SKM-1 treated with dmso at 0.1 percent for 144 hours (cell line): ENCODE measurements around the gene DKK3.
"Not testable (repeated sequence)": the region's sequence is repeated elsewhere in the genome, so short reads cannot be mapped to it uniquely, and the experiment has no call there.

ENCODE experiments used
- DNase-seq: peaks from one replicate; lab custom pipeline; 2025; ENCODE audit not compliant: unreplicated experiment; lab: John Stamatoyannopoulos, UW

DKK3 gene

DNA sequence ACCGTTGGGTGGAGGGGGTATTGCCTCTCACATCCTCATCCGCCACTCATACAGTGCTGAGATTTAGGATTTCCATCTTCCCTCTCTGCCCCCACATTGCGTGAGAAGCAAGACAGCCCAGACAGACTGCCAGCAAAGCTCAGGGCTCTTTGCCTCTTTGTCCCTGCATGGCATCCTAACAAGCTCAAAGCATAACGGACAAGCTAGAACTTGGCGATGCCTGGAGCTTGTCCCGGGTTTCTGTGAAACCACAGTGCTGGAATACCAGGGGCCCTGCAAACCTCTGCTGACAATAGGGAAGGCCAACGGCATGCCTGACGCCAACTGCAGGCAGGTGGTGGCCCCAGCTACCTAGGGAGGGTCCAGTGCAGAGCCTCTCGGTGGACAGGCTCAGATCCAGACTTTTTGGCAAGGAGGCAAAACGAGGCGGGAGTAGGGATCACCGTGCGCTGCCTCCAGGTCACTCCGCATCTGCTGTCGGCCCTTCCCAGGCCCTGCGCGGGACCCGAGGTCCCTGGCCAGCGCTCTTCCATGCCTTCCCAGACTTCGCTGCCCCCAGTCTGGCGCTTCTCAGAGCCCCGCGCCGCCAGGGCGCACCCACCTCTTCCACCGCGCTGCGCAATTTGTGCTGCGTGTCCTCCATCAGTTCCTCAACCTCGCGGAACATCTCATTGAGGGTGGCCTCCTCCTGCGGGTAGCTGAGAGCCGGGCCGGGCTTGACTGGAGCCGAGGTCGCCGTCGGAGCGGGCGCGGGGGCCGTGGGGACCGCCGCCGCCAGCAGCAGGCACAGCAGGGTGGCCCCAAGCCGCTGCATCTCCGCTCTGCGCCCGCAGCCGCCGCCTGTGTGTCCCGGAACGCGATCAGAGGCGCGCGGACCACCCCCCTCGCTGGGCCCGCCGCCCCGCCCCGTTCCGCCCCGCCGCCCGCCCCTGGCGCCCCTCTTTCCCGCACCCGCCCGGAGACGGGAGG, at the start of gene DKK3:
Gene DKK3, minus strand, starts transcription at position 858 of the 969 bp plus-strand sequence. Its CDS starts 44 bp downstream, at position 814.
- DNase-seq: no peak

DNA sequence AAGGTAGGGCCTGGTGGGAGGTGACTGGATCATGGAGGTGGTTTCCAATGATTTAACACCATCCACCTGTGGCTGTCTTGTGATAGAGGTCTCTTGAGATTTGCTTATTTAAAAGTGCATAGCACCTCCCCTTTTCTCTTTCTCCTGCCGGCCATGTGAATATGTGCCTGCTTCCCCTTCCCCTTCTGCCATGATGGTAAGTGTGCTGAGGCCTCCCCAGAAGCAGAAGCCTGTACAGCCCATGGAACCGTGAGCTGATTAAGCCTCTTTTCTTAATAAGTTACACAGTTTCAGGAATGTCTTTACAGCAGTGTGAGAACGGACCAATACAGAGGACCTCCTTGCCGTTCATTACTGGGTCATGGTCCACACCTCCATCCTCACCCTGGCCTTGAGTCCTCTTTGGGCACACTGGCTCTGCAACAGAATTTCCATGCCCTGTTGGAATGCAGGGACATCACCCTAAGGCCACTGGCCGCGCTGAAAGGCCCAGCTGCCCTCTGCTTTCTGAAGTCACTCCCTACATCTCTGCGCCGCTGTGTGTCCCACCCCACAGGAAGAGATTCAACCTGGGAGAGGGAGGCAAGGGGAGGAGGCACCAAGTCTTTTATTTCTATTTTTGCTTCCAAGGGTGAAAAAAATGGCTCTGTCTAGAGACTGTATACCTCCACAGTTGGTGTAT, 49.0 kb upstream of the DKK3 start:
- DNase-seq: no peak

- DNase-seq: no peak
Measured at GRCh38 chr11:12056119-12056518, 47.7 kb upstream of the DKK3 start.

GRCh38 chr11:12053606-12054361, 45.4 kb upstream of the DKK3 start:
- no peak for DNase-seq

GRCh38 chr11:12052676-12053605, 44.5 kb upstream of the DKK3 start:
- DNase-seq: no peak

DNA sequence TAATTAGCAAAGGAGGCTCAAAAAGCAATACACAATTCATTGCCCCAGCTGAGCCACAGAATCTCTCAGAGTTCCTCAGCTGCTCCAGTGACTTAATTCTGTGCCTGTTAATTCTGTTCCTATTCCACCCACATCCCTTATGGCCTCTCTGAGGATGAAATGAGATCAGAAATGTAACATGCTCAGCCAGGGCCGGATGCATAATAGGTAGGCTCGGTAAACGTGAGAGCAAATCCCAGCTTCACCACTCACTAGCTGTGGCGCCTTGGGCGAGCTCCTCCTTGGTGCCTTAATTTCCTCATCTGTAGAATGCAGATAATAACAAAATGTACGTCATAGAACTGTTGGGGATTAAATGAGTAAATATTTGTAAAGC, 42.8 kb upstream of the DKK3 start:
- DNase-seq: no peak

- no peak for DNase-seq
Measured at GRCh38 chr11:12050470-12051286, 42.3 kb upstream of the DKK3 start.

- DNase-seq: no peak
Measured at GRCh38 chr11:12048936-12049790, 40.7 kb upstream of the DKK3 start.

DNA sequence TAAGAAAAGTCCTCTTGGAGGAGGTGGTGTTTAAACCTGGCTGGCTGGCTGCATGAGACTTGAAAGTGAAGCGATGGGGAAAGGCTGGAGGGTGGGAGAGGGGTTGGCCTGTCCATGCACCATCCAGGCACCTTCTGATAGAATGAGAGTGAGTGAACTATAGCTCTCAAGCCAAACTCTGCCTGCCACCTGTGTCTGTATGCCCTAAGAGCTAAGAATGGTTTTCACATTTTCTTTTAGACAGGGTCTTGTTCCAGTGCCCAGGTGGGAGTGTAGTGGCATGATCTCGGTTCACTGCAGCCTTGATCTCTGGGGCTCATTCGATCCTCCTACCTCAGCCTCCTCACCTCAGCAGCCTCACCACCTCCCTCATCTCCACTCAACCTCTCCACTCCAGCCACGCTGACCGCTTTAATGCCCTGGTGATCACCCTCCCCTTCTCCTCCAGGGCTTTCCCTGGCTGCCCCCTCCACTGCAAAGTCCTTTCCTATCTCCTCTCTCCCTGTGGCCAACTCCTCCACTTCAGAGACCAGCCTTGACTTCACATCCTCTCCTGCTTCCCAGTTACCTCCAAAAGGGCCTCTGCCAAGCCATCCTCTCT, 38.3 kb upstream of the DKK3 start:
- DNase-seq: no peak

- no peak for DNase-seq
Measured at GRCh38 chr11:12045914-12046635, 37.6 kb upstream of the DKK3 start.

- no peak for DNase-seq
Measured at GRCh38 chr11:12044799-12045198, 36.4 kb upstream of the DKK3 start.

DNA sequence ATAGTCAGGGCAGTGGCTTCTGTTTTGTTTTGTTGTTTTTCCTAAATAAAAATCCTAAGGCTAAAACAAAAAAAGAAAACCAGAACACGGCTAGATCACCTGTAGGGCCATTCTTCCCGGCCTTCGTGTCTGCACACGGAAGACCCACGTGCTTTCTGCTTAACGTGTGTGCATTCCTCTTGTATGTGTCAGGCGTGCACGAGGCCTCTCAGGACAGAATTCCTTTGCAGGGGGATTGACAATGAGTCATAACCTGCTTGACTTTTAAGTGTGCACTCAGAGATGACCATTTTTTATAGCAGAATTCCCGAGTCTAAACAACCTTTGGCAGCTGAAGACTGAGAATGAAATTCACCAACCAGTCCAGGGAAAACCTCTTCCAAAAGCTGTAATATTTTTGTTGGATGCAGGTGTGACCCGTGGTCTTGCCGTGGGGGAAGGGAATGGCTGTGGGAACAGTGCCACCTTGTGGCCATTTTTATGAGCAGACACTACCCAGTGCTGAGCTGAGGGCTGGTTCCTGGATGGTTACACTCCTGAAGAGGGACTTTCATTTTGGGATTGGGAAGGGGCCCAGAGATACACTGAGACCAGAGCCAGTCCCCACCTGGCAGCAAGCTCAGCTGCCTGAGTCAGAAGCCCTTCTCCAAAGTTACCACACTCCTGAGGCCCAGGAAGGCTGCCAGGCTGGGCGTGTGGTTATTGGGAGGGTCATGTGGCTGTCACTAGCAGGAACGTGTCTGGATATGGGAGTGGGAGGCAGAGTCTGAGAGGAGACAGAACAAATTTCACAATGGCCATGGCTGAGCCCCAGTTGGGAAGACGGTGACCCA, 35.7 kb upstream of the DKK3 start:
- peak; percentile 24 for DNase-seq

- no peak for DNase-seq
Measured at GRCh38 chr11:12043221-12043620, 34.8 kb upstream of the DKK3 start.

- DNase-seq: peak; percentile 90
Measured at GRCh38 chr11:12042215-12042676, 33.8 kb upstream of the DKK3 start.

- DNase-seq: not testable (repeated sequence)
Measured at GRCh38 chr11:12040719-12041118, 32.3 kb upstream of the DKK3 start.

DNA sequence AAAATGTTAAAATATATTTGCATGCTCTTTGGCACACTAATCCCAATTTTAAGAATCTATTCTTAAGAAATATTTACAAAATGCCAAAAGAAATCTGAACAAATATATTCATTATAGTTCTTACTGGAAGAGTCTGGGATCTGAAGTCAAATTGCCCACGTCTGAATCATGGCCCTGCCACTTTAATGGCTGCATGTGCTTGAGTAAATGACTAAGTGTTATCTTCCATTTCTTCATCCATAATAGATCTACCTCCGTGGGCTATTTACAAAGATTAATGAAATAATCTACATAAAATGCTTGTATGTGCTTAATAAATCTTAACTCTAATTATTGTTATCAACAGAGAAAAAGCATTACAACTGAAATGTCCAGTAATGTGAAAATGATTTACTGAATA, 24.5 kb upstream of the DKK3 start:
- DNase-seq: no peak
